Activated T-cell treated with anti-CD3 and anti-CD28 coated beads, Interleukin-2, amount 50 U/mL, for 24 hours (primary cell): ENCODE measurements around the gene CX3CR1.
A peak's percentile ranks its signal among the peaks of the same experiment; 100 is the strongest.

Experiments
- DNase-seq: peaks from one replicate; pipeline ENCODE4 v3.0.0-alpha.2; 2020
- H3K27ac Mint-ChIP-seq: 2 replicates; pipeline ENCODE4 v1.8.0; 2020; ENCODE audit warnings: mild to moderate bottlenecking, mixed read lengths
- H3K27me3 Mint-ChIP-seq: 2 replicates; pipeline ENCODE4 v1.8.0; 2020; ENCODE audit warnings: mixed read lengths
- H3K36me3 Mint-ChIP-seq: 2 replicates; pipeline ENCODE4 v1.8.0; 2020; ENCODE audit warnings: low read depth, mixed read lengths
- H3K4me1 Mint-ChIP-seq: 2 replicates; pipeline ENCODE4 v1.8.0; 2020; ENCODE audit warnings: low read depth, mixed read lengths
- H3K4me3 Mint-ChIP-seq: 2 replicates; pipeline ENCODE4 v1.8.0; 2020; ENCODE audit warnings: mild to moderate bottlenecking, moderate library complexity, mixed read lengths
- H3K9me3 Mint-ChIP-seq: 2 replicates; pipeline ENCODE4 v1.8.0; 2020; ENCODE audit warnings: mixed read lengths

CX3CR1 gene

GRCh38 chr3:39263576-39263975, 16.3 kb downstream of the CX3CR1 start:
- Mint-ChIP-seq H3K4me1 (peaks cover 67% of the 10 kb centered on the region), H3K27ac (no peak overlapping the region), H3K9me3 (peaks cover 3% of the 10 kb centered on the region), H3K36me3 (no peaks in the 10 kb centered on the region), H3K4me3 (no peak overlapping the region), H3K27me3 (peaks cover 7% of the 10 kb centered on the region)
- DNase-seq: no peak

GRCh38 chr3:39262846-39263245, 17.0 kb downstream of the CX3CR1 start:
- Mint-ChIP-seq H3K4me3 (no peak overlapping the region), H3K36me3 (no peaks in the 10 kb centered on the region), H3K4me1 (peaks cover 61% of the 10 kb centered on the region), H3K27me3 (peaks cover 7% of the 10 kb centered on the region), H3K9me3 (peaks cover 3% of the 10 kb centered on the region), H3K27ac (no peak overlapping the region)
- DNase-seq: no peak

- Mint-ChIP-seq H3K36me3 (no peaks in the 10 kb centered on the region), H3K4me3 (no peak overlapping the region), H3K27me3 (peaks cover 7% of the 10 kb centered on the region), H3K9me3 (peaks cover 3% of the 10 kb centered on the region), H3K27ac (no peak overlapping the region), H3K4me1 (peaks cover 61% of the 10 kb centered on the region)
- DNase-seq: no peak
Observed at GRCh38 chr3:39261726-39262125, 18.1 kb downstream of the CX3CR1 start.

- Mint-ChIP-seq H3K4me3 (no peak overlapping the region), H3K4me1 (peaks cover 61% of the 10 kb centered on the region), H3K36me3 (no peaks in the 10 kb centered on the region), H3K27ac (no peak overlapping the region), H3K9me3 (peaks cover 3% of the 10 kb centered on the region), H3K27me3 (peaks cover 7% of the 10 kb centered on the region)
- DNase-seq: no peak
Observed at GRCh38 chr3:39260957-39261356, 18.9 kb downstream of the CX3CR1 start.

GRCh38 chr3:39260318-39260717, 19.5 kb downstream of the CX3CR1 start:
- Mint-ChIP-seq H3K27ac (no peak overlapping the region), H3K9me3 (no peaks in the 10 kb centered on the region), H3K27me3 (peaks cover 7% of the 10 kb centered on the region), H3K4me1 (peaks cover 64% of the 10 kb centered on the region), H3K4me3 (no peak overlapping the region), H3K36me3 (no peaks in the 10 kb centered on the region)
- no peak for DNase-seq

DNA sequence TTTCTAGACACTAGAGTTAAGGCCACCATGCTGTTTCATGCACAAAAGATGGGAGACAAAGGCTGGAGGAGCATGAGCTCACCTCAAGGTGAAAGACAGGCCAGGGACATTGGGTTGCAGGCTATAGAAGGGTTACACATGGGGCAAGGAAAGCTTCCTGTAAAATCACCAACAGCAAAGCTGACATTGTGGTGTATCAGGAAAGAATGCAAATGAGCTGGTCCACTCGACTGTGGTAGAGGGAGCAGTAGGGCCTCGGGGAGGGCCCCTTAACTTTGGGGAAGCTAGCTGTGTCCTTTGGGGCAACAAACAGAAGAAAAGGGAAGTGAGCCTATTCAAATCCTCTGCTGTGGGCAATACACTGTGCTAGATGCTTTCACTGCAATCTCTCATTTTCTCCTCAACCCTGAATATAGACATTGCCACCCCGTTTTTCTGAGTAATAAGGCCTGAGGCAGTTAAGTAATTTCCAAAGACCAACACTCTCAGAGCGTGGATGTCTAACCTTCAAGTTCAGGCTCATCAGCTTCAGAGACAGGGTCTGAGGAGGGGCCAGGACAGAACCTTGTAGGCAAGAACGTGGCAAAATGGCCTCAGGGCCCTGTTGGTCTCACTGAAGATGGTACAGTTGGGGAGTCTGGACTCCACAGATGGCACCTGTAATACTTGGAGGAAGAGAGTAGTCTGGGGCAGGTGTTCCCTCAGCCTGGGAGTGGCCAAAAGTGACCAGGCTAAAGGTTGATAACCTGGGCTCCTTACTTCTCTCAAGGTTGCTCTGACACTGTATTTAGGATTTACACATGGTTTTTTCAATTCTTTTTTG, 24.1 kb downstream of the CX3CR1 start:
- Mint-ChIP-seq H3K4me1 (peaks cover 57% of the 10 kb centered on the region), H3K9me3 (no peaks in the 10 kb centered on the region), H3K27me3 (peaks cover 12% of the 10 kb centered on the region), H3K27ac (peak overlapping the region; percentile 84), H3K36me3 (no peaks in the 10 kb centered on the region), H3K4me3 (peak overlapping the region; percentile 4)
- no peak for DNase-seq

DNA sequence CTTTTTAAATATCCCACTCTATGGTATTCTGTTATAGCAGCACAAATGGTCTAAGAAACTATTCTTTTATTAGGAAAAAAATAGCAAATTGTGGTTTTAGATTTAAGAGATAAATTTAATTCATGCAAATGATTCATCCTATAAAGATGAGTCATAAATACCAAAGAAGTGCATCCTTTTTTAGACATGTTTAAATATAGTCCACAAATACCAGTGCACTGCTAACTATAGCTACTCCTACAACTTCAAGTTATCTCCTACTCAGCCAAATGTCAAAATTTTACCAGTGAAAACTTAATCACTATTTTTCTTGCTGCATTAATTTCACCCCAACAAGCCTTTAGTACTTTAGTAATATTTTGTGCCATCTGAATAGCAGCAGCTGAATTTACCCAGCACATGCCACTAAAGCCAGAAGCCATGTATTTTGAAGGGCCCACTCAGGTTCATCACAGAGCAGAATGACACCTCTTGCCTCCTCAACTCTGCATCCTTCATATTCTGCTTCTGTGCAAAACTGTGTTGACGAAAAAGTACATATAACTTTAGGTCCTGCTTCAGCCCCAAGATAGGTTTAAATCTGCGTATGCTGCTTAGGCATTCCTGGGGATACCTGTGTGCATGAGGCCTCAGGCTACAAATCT, 24.9 kb downstream of the CX3CR1 start:
- Mint-ChIP-seq H3K4me3 (peak overlapping the region; percentile 4), H3K27ac (peak overlapping the region; percentile 84), H3K36me3 (no peaks in the 10 kb centered on the region), H3K4me1 (peaks cover 51% of the 10 kb centered on the region), H3K9me3 (no peaks in the 10 kb centered on the region), H3K27me3 (peaks cover 9% of the 10 kb centered on the region)
- no peak for DNase-seq

DNA sequence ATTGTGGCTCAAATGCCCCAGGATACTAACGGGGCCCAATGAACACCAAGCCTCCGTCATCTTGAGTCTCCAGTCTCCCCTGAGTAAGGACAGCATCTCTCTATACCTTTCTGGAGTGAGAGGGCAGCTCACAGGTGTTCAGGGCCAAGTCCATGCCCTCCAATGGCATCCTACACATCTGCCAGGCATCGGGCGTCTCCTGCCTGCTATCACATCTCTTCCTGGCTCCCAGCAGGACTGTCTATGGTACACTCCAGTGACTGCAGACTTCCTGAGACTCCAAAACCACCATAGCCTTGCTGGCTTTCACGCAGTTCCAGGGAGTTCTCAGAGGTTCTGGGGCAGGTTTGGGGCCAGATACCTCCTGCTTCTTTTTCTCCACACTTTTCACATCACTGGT, 28.3 kb downstream of the CX3CR1 start:
- Mint-ChIP-seq H3K4me1 (peaks cover 36% of the 10 kb centered on the region), H3K9me3 (no peaks in the 10 kb centered on the region), H3K27me3 (peaks cover 8% of the 10 kb centered on the region), H3K27ac (no peak overlapping the region), H3K36me3 (no peaks in the 10 kb centered on the region), H3K4me3 (no peak overlapping the region)
- no peak for DNase-seq

- no peak overlapping the region for H3K27ac Mint-ChIP-seq
- H3K9me3 Mint-ChIP-seq: no peaks in the 10 kb centered on the region
- no peaks in the 10 kb centered on the region for H3K36me3 Mint-ChIP-seq
- no peak for DNase-seq
- H3K4me1 Mint-ChIP-seq: peaks cover 23% of the 10 kb centered on the region
- H3K4me3 Mint-ChIP-seq: no peak overlapping the region
- H3K27me3 Mint-ChIP-seq: peaks cover 8% of the 10 kb centered on the region
Observed at GRCh38 chr3:39250116-39250747, 29.6 kb downstream of the CX3CR1 start.

DNA sequence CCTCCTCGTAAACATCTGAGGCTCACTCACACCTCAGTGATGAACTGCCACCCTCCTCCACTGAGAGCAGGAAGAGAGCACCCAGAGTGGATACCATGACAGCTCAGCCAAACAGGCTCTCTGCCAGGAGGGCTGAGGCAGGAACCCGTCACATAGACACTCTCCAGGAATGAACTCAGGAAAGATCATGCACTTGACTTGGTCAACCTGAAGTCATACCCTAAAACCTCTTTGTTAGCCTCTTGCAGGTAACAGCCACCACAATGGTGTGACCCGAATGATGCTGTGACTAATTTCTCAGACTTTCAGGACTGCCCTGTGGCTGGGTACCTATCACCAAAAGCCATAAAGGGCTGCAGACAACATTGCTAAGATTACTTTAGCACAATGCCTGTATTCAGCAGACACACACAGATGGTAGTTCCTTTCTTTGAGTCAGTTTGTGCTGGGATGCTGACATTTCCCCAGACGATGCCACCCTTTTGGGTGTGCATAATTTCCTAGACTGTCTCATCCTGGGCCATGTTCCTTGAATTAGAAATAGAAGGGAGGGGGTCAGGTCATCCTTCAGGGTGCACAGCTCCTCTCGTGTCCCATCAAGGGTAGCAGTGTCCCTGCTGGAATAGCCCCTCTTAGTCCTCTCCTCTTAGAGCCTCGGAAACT, 30.3 kb downstream of the CX3CR1 start:
- no peaks in the 10 kb centered on the region for H3K9me3 Mint-ChIP-seq
- peaks cover 8% of the 10 kb centered on the region for H3K27me3 Mint-ChIP-seq
- peaks cover 16% of the 10 kb centered on the region for H3K4me1 Mint-ChIP-seq
- no peak overlapping the region for H3K4me3 Mint-ChIP-seq
- H3K36me3 Mint-ChIP-seq: no peaks in the 10 kb centered on the region
- H3K27ac Mint-ChIP-seq: no peak overlapping the region
- no peak for DNase-seq

DNA sequence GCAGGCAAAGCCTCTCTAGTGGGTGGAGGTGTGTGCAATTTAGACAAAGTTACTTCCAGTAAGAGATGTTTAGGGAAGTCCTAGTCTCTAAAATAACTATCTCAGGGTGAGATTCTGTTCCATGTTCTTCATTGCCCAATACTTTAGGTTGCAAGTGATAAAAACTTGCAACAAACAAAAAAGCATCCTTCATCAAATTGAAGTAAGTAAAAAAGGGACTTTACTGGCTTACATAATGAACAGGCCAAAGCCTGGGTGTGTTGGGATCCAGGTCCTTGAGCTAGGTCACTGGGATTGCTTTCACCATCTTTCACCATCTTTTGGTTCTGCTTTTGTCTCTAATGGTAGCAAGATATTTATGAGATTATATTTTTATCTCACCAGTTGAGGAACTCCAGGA, 38.3 kb downstream of the CX3CR1 start:
- DNase-seq: no peak
- Mint-ChIP-seq H3K27ac (no peak overlapping the region), H3K4me3 (no peak overlapping the region), H3K27me3 (peaks cover 7% of the 10 kb centered on the region), H3K4me1 (peaks cover 3% of the 10 kb centered on the region), H3K9me3 (no peaks in the 10 kb centered on the region), H3K36me3 (no peaks in the 10 kb centered on the region)

GRCh38 chr3:39237027-39237426, 42.8 kb downstream of the CX3CR1 start:
- DNase-seq: no peak
- no peak overlapping the region for H3K27ac Mint-ChIP-seq
- H3K4me1 Mint-ChIP-seq: peaks cover 13% of the 10 kb centered on the region
- H3K27me3 Mint-ChIP-seq: peaks cover 16% of the 10 kb centered on the region
- H3K4me3 Mint-ChIP-seq: no peak overlapping the region
- H3K9me3 Mint-ChIP-seq: no peaks in the 10 kb centered on the region
- H3K36me3 Mint-ChIP-seq: no peaks in the 10 kb centered on the region

- Mint-ChIP-seq H3K9me3 (no peaks in the 10 kb centered on the region), H3K27me3 (peaks cover 10% of the 10 kb centered on the region), H3K4me1 (peaks cover 13% of the 10 kb centered on the region), H3K27ac (no peak overlapping the region), H3K4me3 (no peak overlapping the region), H3K36me3 (no peaks in the 10 kb centered on the region)
- no peak for DNase-seq
Observed at GRCh38 chr3:39234651-39235050, 45.2 kb downstream of the CX3CR1 start.

- no peak overlapping the region for H3K4me3 Mint-ChIP-seq
- no peaks in the 10 kb centered on the region for H3K36me3 Mint-ChIP-seq
- peaks cover 13% of the 10 kb centered on the region for H3K4me1 Mint-ChIP-seq
- no peak for DNase-seq
- no peaks in the 10 kb centered on the region for H3K9me3 Mint-ChIP-seq
- peaks cover 9% of the 10 kb centered on the region for H3K27me3 Mint-ChIP-seq
- H3K27ac Mint-ChIP-seq: no peak overlapping the region
Observed at GRCh38 chr3:39232859-39233258, 47.0 kb downstream of the CX3CR1 start.
